Activated naive CD4-positive, alpha-beta T cell treated with anti-CD3 and anti-CD28 coated beads, Interleukin-2, amount 50 U/mL, for 24 hours (primary cell): Measurements from ENCODE around the gene TERB2.
"Not testable (repeated sequence)": the region's sequence is repeated elsewhere in the genome, so short reads cannot be mapped to it uniquely, and the experiment has no call there.

Source experiments
- H3K27ac Mint-ChIP-seq: one replicate; pipeline ENCODE4 v1.8.0; 2021; ENCODE audit warnings: mild to moderate bottlenecking, mixed read lengths
- H3K27me3 Mint-ChIP-seq: one replicate; pipeline ENCODE4 v1.8.0; 2021; ENCODE audit warnings: mixed read lengths
- H3K36me3 Mint-ChIP-seq: one replicate; pipeline ENCODE4 v1.8.0; 2021; ENCODE audit warnings: mixed read lengths
- H3K4me1 Mint-ChIP-seq: one replicate; pipeline ENCODE4 v1.8.0; 2021; ENCODE audit warnings: mixed read lengths
- H3K4me3 Mint-ChIP-seq: one replicate; pipeline ENCODE4 v1.8.0; 2021; ENCODE audit warnings: mild to moderate bottlenecking, mixed read lengths
- H3K9me3 Mint-ChIP-seq: one replicate; pipeline ENCODE4 v1.8.0; 2021; ENCODE audit warnings: mixed read lengths

TERB2 gene

DNA sequence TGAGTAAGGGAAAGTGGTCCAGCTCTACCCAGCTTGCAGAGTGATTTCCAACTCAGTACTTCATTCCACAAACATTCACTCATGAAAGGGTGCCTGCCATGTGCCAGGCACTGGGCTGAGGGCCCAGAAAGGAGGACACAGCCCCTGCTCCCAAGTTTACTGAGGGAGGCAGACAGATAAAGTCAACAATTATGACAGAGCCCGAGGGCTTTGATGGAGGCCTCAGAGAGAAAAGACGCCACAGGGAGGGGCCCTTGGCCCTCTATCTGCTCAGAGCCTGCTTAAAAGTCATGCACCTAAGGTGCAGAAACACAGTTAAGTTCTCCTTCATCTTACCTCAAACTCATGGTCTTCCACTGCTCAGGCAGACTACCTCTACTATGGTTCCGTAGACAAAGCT, 68.2 kb downstream of the TERB2 start:
- Mint-ChIP-seq H3K4me1 (peaks cover 16% of the 10 kb centered on the region), H3K4me3 (peak overlapping the region; percentile 11)
- not testable (repeated sequence) for H3K27me3 Mint-ChIP-seq, H3K36me3 Mint-ChIP-seq, H3K9me3 Mint-ChIP-seq, H3K27ac Mint-ChIP-seq

GRCh38 chr15:45025627-45026026, 69.1 kb downstream of the TERB2 start:
- H3K36me3 Mint-ChIP-seq, H3K27me3 Mint-ChIP-seq, H3K9me3 Mint-ChIP-seq, H3K4me3 Mint-ChIP-seq, H3K27ac Mint-ChIP-seq: not testable (repeated sequence)
- peaks cover 16% of the 10 kb centered on the region for H3K4me1 Mint-ChIP-seq

GRCh38 chr15:45026651-45027190, 70.2 kb downstream of the TERB2 start:
- Mint-ChIP-seq H3K27ac (no peak overlapping the region), H3K27me3 (no peaks in the 10 kb centered on the region), H3K9me3 (no peaks in the 10 kb centered on the region), H3K36me3 (peaks cover 4% of the 10 kb centered on the region), H3K4me1 (peaks cover 16% of the 10 kb centered on the region), H3K4me3 (no peak overlapping the region)

GRCh38 chr15:45027220-45027619, 70.7 kb downstream of the TERB2 start:
- H3K4me1 Mint-ChIP-seq: peaks cover 16% of the 10 kb centered on the region
- no peak overlapping the region for H3K4me3 Mint-ChIP-seq
- H3K36me3 Mint-ChIP-seq: peaks cover 4% of the 10 kb centered on the region
- no peaks in the 10 kb centered on the region for H3K9me3 Mint-ChIP-seq
- no peaks in the 10 kb centered on the region for H3K27me3 Mint-ChIP-seq
- H3K27ac Mint-ChIP-seq: no peak overlapping the region
